PFSK-1 (cell line): Measurements from ENCODE around the gene CERS5.

Experiments used
- POLR2AphosphoS5 ChIP-seq: IDR thresholded peaks from 2 replicates; pipeline ENCODE4 v1.6.1; 2012; ENCODE audit warnings: low read depth, mild to moderate bottlenecking, control low read depth, low read length, moderate library complexity
- SIN3A ChIP-seq: IDR thresholded peaks from 2 replicates; pipeline ENCODE4 v1.6.1; 2012; ENCODE audit warnings: mild to moderate bottlenecking, low read length, moderate library complexity, borderline replicate concordance; ENCODE audit not compliant: insufficient read depth

- no peak for TF ChIP-seq POLR2AphosphoS5
- no peak for TF ChIP-seq SIN3A
Observed at GRCh38 chr12:50207424-50207823, 40.3 kb upstream of the CERS5 start.
